K562 treated with DMSO at 1 percent for 48 hours (cell line): Measurements from ENCODE around the gene ZMYND19. TPM values are rescaled to one million over a fixed set of nuclear protein-coding genes. Genes with fewer than 3 reads are reported as not detected.

Experiments
- total RNA-seq: library from RNA; unstranded; fragments of 300-600 nt; gene quantifications from 2 replicates; pipeline ENCODE4 v1.2.3, GENCODE V29; 2022; ENCODE audit warnings: low replicate concordance; ENCODE audit errors: extremely low read depth

The ZMYND19 gene
- total RNA-seq: not detected in 2 replicates

GRCh38 chr9:137590469-137591383 is at the start of gene ZMYND19:
TSS of gene ZMYND19 (minus strand) at chr9:137590512. CDS start at chr9:137590263, 249 bp downstream.

DNA sequence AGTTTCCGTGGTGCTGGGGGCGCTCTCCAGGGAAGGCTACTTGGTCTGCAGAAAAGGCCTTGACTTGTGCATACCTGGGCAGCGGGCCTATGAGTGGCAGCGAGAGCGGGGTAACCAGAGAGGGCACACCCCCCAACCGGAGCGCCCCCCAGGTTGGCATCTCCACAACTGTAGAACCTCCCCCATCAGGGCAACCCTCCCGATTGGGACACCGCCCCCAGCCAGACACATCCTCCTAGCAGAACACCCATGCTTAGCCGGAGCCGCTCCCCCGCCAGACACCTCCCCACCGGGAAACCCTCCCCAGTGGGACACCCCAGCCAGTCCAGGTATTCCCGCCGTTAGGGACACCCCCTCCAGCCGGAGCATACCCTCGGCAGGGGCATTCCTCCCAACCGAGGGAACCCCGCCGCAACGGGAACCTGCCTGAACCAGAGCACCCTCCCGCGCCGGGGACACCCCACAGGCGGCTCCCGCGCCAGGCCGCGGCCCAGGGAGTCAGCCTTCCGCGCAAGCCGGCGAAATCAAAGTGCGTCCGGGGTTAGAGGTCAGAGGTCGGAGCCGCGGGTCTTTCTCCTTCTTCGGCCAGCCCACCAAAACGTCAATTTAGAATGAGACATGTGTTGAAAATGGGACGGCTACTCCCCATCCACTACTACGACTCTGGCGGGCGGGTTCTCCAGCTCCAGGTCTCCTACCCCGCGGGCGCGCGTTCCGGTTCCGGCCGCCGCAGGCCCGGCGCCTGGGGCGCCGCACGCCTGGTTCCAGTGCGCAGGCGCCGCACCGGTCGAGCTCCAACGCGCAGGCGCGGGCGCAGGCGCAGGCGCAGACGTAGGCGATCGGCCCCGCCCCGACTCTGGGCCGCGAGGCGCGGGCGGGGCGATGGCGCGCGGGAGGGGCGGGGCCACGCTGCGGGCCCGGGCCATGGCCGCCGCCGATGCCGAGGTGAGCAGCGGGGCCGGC is 28.1 kb upstream of the ZMYND19 start, which contains the start of gene EHMT1:
EHMT1 (plus strand) TSS at position 901 of the 963 bp plus-strand sequence; CDS start at position 925, 24 bp downstream.

GRCh38 chr9:137605121-137606004 is 15.1 kb upstream of the ZMYND19 start, which contains the start of gene ARRDC1:
TSS of gene ARRDC1 (plus strand) at chr9:137605686. CDS start at chr9:137605718, 32 bp downstream.

GRCh38 chr9:137578518-137579258 is 11.6 kb downstream of the ZMYND19 start, which contains the start of gene DPH7:
TSS of gene DPH7 (minus strand) at chr9:137578925. CDS start at chr9:137578777, 148 bp downstream.

DNA sequence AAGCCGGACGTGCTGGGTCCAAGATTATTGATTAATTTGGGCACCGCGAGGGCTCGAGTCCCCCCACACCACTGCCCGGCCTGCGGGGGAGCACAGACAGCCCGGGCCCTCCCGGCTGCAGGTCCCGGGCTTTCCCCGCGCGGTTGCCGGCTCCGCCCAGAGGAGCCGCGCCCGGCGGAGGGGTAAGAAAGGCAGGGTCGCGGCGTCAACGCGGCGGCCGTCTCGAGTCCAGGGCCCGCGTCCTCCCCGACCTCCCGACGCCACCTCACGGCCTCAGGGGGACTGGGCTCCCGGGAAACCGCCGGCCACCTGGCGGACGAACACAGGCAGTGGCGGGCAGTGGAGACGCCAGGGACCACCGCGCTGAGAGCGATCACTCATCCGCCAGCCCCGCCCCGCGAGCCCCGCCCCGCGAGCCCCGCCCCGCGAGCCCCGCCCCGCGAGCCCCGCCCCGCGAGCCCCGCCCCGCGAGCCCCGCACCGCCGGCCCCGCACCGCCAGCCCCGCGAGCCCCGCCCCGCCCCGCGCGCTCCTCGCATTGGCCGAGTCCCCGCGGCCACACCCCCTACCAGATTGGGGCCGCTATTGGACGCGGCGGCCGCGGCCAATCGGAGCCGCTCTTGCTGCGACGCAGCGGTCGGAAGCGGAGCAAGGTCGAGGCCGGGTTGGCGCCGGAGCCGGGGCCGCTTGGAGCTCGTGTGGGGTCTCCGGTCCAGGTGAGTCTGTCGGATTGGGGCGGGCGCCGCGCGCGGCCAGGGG is 38.9 kb downstream of the ZMYND19 start, which contains the start of gene MRPL41:
MRPL41 (plus strand) TSS at position 616 of the 758 bp plus-strand sequence. CDS start 203 bp downstream, outside the sequence.

GRCh38 chr9:137550231-137550621 is 40.1 kb downstream of the ZMYND19 start, which contains the start of gene PNPLA7:
TSS of gene PNPLA7 (minus strand) at chr9:137550402. CDS start at chr9:137550197, 205 bp downstream.

Other genes with a start within 250 kb of the ZMYND19 start
- gene EXD3, start 167.3 kb downstream of the ZMYND19 start, total RNA-seq: not detected in 2 replicates
- gene NOXA1, start 167.1 kb downstream of the ZMYND19 start, total RNA-seq: not detected in 2 replicates
- gene ENTPD8, start 149.2 kb downstream of the ZMYND19 start, total RNA-seq: not detected in 2 replicates
- not detected in 2 replicates for gene NSMF, start 131.2 kb downstream of the ZMYND19 start, total RNA-seq
- not detected in 2 replicates for gene PNPLA7, start 40.1 kb downstream of the ZMYND19 start, total RNA-seq
- not detected in 2 replicates for gene MRPL41, start 38.6 kb downstream of the ZMYND19 start, total RNA-seq
- gene DPH7, start 11.6 kb downstream of the ZMYND19 start, total RNA-seq: not detected in 2 replicates
- gene ARRDC1, start 15.2 kb upstream of the ZMYND19 start, total RNA-seq: not detected in 2 replicates
- gene EHMT1, start 28.5 kb upstream of the ZMYND19 start, total RNA-seq: not detected in 2 replicates